NCI-H524 treated with DMSO at 0.1 percent for 48 hours (cell line): ENCODE data around the gene TLNRD1.

Experiments
- DNase-seq: peaks from one replicate; lab custom pipeline; 2025; lab: John Stamatoyannopoulos, UW

TLNRD1 gene

GRCh38 chr15:80977627-80978036, 23.1 kb upstream of the TLNRD1 start:
- peak; percentile 58 for DNase-seq

DNA sequence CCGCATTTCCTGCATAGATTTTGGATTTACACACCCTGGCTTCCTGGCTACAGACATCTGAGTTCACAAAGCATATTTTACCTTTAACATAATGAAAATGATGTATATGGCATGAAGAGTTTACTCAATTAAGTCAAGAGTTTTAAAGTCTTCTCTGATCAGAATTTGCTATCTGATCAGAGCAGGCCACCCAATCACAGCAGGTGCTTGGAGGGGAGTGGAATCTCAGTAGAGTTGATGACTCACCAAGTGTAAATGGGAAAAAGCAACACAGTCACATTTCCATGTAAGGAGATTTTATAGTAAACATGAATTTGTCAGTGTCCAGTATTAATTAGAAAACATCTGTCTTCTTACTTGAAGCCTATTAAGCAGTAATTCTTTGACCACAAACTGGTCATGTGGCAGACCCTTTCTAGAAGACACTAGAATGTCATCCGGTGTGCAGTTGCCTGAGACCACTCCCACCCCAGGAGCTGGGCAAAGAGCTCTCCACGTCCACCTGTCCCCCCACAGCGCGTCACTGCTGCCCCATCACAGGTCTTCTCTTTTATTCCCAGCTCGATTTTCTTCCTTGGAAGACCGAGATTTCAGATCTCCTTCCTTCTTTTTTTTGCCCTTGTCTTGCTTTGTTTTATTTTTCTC, 21.9 kb upstream of the TLNRD1 start:
- DNase-seq = no peak

GRCh38 chr15:80979538-80980200, 21.1 kb upstream of the TLNRD1 start:
- no peak for DNase-seq

DNA sequence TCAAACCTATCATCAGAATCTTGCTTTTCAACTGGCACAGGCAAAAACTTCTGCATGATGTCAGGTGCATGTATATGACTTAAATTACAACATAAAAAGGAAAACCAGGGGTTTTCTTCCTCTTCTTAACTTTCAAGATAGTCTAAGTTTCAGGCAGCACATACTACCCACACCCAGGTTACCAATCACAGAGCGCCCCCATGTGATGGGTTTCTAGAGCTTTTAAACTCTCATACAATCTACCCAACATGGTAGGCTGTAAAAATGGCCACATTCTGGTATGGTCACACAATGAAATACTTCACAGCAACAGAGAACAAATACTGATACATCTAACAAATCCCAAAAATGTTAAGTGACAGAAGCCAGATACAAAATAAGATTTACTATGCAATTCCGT, 18.5 kb upstream of the TLNRD1 start:
- DNase-seq = no peak

DNA sequence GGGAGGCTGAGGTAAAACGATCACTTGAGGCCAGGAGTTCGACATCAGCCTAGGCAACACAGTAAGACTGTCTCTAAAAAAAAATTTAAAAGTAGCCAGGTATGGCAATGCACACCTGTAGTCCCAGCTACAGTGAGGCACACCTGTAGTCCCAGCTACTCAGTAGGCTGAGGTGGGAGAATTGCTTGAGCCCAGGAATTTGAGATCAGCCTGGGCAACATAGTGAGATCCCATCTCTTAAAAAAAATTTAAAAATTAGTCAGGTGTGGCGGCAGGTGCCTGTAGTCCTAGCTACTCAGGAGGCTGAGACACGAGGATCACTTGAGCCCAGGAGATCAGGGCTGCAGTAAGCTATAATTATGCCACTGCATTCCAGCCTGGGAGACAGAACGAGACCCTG, 17.9 kb upstream of the TLNRD1 start:
- DNase-seq = no peak

GRCh38 chr15:80984856-80985255, 15.9 kb upstream of the TLNRD1 start:
- DNase-seq = no peak

GRCh38 chr15:80985981-80986380, 14.7 kb upstream of the TLNRD1 start:
- no peak for DNase-seq

GRCh38 chr15:80986487-80986886, 14.2 kb upstream of the TLNRD1 start:
- DNase-seq = no peak

DNA sequence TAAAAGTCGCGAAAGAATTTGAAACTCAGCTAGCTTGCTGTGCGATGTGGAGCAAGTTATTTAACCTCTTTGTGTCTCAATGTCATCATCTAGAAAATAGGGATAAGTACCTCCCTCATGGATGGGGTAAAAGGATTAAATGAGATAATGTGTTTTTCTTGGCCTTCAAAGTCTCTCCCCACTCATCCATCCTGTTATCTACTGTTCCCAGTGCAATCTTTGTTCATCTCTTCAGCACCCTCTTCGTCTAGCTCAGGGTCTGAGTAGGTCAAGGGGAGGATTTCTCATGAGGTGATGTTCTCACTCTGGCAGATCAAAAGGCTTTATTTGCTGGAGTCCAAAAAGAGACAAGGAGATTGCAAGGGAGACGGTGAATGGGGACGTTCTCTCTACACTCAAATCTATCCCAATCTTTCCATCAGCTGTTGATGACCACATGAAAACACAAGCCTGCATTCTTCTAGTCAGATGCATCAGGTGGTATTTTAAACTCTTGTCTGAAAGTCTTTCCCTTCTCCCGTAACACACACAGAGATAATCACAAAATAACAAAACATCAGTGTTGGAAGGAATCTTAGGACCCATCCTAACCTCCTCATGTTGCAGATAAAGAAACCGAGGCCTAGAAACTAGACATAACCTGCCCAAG, 12.5 kb upstream of the TLNRD1 start:
- no peak for DNase-seq

DNA sequence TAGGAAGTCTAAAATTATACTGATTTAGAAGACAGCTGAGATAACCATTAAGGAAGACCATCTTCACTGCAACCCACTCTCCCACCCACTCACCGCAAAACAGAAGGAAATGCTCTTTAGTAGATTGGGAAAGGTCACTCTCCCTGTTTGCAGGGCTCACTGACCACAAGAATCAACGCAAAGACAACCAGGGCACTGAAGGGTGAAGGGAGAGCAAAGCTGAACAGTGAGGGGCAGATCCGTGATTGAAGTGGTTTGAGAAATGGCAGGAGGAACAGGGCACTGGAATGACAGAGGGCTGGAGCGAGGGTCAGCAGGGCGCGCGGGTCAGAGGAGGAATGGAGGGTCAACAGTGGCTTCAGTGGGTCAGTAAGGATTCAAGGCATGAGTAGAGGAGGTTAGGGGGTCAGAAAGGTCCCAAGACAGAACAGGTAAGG, 11.6 kb upstream of the TLNRD1 start:
- DNase-seq = no peak

- DNase-seq = peak; percentile 84
Measured at GRCh38 chr15:80989518-80990478, 10.9 kb upstream of the TLNRD1 start, which contains the start of gene MESD. Gene MESD, minus strand, starts transcription at chr15:80989819. Its CDS starts 28 bp downstream, at chr15:80989791.

- DNase-seq = no peak
Measured at GRCh38 chr15:80990955-80991354, 9.8 kb upstream of the TLNRD1 start.

DNA sequence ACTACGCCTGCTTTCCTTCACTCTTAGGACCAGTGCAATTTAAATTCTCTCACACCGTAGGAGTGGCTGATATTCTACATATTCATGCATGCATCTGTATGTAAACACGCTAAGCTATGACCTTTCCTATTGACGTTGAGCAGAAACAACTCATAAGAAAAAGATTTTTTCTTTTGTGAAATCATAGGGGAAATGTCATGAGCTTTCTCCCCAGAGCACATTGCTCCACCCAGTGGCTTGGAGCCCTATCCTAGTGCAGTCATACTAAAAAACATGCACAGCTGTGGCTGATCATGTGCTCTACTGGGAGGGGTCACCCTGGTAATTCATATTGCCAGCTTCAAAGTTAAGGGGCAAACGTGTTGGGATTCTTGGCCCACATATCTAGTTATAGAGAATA, 9.3 kb upstream of the TLNRD1 start:
- no peak for DNase-seq

GRCh38 chr15:80992006-80992405, 8.7 kb upstream of the TLNRD1 start:
- DNase-seq = no peak

- no peak for DNase-seq
Measured at GRCh38 chr15:80992441-80992840, 8.3 kb upstream of the TLNRD1 start.

DNA sequence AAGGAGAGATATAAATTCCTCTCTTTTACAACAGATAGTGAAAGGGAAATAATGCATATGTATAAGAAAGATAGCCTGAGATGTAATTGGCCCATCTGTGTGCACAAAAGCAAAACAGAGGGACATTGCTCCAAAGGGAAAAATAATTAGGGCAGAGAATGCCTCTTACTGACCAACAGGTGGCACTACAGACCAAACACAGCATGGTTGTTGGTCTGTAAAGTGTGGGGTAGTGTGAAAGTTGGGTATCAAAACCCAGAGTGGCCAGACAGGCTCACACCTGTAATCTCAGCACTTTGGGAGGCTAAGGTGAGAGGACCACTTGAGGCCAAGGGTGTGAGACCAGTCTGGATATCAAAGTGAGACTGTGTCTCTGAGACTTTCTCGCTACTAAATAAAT, 4.5 kb upstream of the TLNRD1 start:
- DNase-seq = peak; percentile 20

- DNase-seq = no peak
Measured at GRCh38 chr15:80997692-80998091, 3.0 kb upstream of the TLNRD1 start.

DNA sequence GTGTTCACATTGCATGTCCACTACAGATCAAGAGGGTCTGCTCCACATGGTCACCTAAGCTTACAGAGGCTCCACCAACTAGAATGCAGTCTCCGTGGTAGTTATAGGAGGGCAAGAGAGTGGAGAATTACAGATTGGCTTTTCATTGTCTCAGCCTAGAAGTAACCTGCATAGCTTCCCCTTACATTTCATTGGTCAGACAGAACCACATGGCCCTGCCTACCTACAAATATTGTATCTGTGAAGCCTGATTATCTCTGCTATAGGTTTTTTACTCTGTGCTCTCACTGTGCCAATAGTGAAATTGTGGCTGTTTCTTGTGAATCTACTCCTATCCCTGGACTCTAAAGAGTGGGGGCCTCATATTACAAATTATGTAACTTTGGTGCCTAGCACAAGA, 2.5 kb upstream of the TLNRD1 start:
- DNase-seq = no peak

GRCh38 chr15:80999623-81000036, 1.1 kb upstream of the TLNRD1 start:
- no peak for DNase-seq

GRCh38 chr15:81000144-81000623, 539 bp upstream of the TLNRD1 start:
- no peak for DNase-seq

GRCh38 chr15:81001152-81002008, 657 bp downstream of the TLNRD1 start:
- DNase-seq = no peak
